Vagina (tissue), 2 donors: Measurements from ENCODE around the gene UPK1A.

ENCODE experiments used
- POLR2A ChIP-seq, 2 donors: fragments of 450-650 bp; IDR thresholded peaks; one replicate each; pipeline ENCODE4 v1.6.1; 2017; ENCODE audit warnings: antibody characterized with exemption in 2 of 2, mild to moderate bottlenecking in 2 of 2, moderate library complexity in 2 of 2
- POLR2AphosphoS5 ChIP-seq, 2 donors: sonication (generic); formaldehyde crosslinking; IDR thresholded peaks; one replicate each; pipeline ENCODE4 v1.9.0; 2017; ENCODE audit warnings: antibody characterized with exemption in 2 of 2, mild to moderate bottlenecking in 2 of 2, low read depth in 1 of 2; ENCODE audit not compliant: insufficient read depth in 1 of 2
- TF ChIP-seq, protein P1 (sequence below), 3 experiments: fragments of 450-650 bp in 2 of 3; fragments of 200-600 bp in 1 of 3; sonication (generic) in 1 of 3; IDR thresholded peaks; one replicate each; pipeline ENCODE4 v1.5.1; 2017 to 2019; ENCODE audit warnings: antibody characterized with exemption in 3 of 3, mild to moderate bottlenecking in 2 of 3, moderate library complexity in 2 of 3

DNA sequence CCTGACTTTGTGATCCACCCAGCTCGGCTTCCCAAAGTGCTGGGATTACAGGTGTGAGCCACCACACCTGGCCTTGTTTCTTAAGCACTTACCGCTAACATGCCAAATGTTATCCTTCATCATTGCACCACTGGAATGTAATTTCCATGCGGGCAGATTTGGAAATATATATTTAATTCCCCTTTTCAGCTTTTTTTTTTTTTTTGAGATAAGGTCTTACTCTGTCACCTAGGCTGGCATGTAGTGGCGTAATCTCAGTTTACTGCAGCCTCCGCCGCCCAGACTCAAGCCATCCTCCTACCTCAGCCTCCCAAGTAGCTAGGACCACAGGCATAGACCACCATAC, 4.3 kb upstream of the UPK1A start:
- TF ChIP-seq, protein P1, sequence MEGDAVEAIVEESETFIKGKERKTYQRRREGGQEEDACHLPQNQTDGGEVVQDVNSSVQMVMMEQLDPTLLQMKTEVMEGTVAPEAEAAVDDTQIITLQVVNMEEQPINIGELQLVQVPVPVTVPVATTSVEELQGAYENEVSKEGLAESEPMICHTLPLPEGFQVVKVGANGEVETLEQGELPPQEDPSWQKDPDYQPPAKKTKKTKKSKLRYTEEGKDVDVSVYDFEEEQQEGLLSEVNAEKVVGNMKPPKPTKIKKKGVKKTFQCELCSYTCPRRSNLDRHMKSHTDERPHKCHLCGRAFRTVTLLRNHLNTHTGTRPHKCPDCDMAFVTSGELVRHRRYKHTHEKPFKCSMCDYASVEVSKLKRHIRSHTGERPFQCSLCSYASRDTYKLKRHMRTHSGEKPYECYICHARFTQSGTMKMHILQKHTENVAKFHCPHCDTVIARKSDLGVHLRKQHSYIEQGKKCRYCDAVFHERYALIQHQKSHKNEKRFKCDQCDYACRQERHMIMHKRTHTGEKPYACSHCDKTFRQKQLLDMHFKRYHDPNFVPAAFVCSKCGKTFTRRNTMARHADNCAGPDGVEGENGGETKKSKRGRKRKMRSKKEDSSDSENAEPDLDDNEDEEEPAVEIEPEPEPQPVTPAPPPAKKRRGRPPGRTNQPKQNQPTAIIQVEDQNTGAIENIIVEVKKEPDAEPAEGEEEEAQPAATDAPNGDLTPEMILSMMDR (IDR thresholded peaks at IDR 0.05), result no peak
- TF ChIP-seq POLR2AphosphoS5 (IDR thresholded peaks at IDR 0.05; ENCODE audit: insufficient read depth in 1 of 2, low read depth in 1 of 2), result no peak
- no peak for TF ChIP-seq POLR2A (IDR thresholded peaks at IDR 0.05)
